GM19025 (cell line): ENCODE results near the gene HSD17B13.
"Not testable (repeated sequence)": the region's sequence is repeated elsewhere in the genome, so short reads cannot be mapped to it uniquely, and the experiment has no call there.

Experiments used
- ATAC-seq: cut with Tn5 transposase; IDR thresholded peaks from one replicate; pipeline ENCODE4 v1.9.1; 2021; ENCODE audit warnings: mild to moderate bottlenecking, low read depth, moderate library complexity; ENCODE audit not compliant: unreplicated experiment

HSD17B13 gene

DNA sequence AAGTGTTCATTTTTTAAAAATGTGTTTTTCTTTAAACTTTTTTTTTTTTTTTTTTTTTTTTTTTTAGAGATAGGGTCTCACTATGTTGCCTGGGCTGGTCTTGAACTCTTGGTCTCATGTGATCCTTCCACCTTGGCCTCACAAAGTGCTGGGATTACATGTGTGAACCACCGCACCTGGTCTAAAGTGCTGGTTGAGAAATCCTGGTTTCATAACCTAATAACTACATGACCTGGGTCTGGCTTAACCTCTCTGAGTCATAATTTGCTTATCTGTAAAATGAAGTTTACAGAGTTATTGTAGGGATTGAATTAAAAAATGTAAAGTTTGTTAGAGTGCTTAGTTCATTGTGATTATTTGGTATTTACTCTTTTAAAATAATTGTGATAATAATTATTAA is 5.2 kb downstream of the HSD17B13 start:
- no peak for ATAC-seq

DNA sequence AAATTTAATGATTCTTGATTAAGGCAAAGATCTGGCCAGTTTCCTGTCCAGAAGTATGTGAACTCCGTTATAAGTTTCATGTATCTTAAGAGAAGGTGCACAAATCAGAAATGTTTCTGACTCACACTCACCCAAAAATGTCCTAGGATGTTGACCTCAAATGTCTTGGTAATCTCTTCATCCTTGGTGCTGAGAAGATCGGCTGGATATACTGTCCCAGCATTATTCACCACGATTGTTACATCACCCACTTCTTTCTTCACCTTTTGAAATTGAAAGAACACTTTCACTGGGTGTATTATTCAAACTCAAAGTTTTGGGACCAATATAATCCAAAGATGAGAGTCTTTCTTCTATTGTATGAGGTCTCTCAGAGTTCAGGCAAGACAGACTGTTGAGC is 5.7 kb downstream of the HSD17B13 start:
- no peak for ATAC-seq

DNA sequence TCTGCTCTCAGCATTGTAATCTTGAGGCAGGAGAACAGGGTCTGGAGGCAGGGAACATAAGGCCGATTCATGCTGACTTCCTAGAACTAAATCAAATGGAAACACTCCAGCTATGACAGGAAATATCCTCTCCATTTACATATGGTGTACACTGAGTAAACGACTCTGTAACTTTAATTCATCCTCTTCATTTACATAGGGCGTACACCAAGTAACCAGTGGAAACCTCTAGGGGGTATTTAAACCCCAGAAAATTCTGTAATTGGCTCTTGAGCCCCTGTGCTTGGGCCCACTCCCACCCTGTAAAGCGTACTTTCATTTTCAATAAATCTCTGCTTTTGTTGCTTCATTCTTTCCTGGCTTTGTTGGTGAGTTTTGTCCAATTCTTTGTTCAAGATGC is 7.7 kb downstream of the HSD17B13 start:
- not testable (repeated sequence) for ATAC-seq

DNA sequence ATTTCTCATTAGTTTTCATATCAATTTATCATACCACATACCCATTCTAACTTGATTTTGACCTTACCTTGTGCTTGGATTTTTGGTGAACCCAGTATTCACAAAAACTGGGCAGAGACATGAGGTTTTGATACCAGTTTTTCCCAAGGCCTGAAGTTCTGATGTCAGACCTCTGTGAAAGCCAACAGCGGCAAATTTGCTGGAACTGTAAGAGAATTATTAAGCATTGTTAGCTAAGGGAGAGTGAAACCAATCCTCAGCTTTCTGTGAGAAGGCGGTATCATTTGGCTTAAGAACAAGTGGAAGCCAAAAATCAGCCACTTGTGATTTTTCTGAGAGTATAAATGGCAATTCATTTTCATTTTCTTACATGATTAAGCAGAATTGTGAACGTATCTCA is 8.9 kb downstream of the HSD17B13 start:
- ATAC-seq: no peak

DNA sequence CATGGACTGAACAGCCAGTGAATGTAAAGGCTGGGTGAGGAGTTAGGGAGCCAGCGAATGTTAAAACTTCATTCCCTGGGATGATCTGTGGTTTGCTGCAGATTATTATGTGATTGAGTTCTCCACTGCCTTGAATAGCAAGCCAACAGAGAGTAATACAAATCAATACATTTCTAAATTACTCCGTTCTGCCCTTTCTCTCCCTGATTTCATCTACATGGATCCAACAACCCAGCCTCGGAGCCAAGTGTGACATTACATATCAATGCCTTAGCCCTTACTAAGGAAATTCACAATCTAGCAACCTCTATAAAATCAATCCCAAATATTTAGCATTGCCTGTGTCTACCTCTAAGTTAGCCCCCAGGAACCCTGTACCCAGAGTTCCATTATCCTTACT is 11.0 kb downstream of the HSD17B13 start:
- no peak for ATAC-seq

DNA sequence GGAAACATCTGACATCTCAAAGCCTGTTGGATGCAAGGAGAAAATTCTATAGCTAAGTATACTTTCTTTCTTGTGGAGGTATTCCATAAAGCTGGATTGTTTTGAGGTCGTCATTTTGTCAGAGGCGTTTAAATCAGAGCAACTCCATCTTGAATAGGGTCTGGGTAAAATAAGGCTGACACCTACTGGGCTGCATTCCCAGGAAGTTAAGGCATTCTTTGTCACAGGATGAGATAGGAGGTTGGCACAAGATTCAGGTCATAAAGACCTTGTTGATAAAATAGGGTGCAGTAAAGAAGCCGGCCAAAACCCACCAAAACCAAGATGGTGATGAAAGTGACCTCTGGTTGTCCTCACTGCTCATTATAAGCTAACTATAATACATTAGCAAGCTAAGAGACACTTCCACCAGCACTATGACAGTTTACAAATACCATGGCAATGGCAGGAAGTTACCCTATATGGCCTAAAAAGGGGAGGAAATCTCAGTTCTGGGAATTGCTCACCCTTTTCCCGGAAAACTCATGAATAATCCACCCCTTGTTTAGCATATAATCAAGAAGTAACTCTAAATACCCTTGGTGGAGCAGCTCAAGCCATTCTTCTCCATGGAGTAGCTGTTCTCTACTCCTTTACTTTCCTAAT is 11.9 kb downstream of the HSD17B13 start:
- no peak for ATAC-seq

DNA sequence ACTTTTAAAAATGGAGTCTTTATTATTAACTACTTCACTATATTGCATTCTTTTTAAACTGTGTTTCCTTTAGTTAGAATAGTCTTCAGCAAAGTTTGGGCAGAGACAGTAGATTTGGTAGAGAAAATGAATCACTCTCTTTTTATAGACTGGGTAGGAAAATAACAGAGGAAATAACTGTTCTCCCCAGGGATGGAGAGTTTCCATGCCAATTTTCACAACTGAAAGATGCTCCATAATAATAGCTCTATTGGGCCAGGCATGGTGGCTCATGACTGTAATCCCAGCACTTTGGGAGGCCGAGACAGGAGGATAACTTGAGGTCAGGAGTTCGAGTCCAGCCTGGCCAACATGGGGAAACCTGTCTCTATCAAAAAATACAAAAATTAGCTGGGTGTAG is 13.1 kb downstream of the HSD17B13 start:
- no peak for ATAC-seq

DNA sequence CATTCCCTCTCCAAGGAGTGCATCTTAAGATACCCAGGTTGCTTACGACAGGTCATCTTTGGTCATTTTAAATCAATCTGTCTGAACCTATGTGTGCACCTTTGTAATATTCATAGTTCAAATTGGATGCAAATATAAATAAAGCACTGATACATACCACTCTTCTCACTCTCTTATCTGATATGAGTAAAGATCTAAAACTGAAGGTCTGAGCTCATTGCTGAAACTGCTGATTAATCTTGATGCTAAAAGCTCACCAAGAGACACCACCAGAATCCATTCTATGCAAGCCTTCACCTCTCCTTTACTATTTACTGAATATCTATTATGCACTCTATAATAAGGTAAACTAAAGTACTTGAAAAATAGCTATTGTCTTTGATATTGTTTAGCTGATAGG is 16.6 kb downstream of the HSD17B13 start:
- ATAC-seq: no peak

DNA sequence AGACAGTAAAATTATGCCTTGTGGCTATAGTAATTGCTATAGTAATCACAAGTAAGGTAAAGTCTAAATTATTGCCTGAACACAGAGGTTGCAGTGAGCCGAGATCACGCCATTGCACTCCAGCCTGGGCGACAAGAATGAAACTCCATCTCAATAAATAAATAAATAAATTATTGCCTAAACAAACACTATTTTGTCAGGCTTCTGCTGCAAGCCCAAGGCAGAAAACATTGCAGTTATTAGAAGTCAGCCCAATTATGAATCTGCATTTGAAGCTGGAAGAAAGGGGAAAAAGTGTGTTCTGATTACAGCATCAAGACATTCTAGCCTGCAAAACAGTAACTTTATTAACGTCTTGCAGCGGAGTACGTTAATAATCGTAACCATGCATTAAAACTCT is 17.1 kb downstream of the HSD17B13 start:
- ATAC-seq: no peak

DNA sequence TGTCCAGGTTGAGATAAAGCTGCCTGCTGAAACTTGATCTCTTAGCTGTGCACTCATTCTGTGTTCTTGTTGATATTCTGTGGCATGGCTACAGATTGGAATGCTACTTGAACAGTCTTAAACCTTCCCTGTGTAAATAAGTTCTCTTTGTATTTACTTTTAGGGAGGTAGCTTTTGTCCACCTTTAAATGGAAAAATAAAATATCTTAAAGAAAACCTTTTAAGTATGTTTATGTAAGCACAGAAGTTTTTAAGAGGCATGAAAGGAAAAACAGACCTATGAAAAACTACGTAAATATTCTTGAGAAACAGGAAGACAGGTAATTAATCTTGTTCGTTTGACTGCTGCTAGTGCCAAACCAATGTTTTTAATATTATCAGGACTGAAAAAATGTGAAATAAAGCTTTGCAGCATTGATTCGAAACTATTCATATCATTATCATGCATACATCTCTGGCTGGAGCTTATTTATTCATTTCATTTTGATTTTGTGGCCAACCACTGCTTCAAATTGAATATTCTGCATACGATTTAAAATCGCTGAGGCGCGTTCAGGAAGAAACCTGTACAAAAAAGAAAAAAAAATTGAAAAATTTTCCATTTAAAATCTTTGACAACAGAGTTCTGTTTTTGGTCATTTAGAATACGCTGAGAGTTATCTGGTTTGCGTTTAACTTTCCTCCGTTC is 17.8 kb downstream of the HSD17B13 start:
- no peak for ATAC-seq

DNA sequence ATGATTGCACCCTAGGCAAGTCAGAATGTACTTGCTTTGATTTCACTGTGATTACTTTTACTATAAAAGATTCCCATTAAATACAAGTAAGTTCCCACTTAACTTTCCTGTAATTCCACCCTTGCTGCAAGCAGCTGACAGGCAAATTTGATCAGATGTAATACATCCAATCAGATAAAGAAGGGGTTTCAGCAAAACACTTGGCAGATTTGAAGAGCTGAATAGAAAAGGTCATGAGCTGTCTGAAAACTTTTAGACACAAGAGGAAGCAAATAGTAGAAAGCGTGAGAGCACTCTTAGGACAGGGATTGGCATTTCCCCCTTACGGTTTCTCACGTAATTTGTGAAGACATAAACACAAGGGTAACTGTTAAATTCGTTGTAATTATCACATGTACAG is 22.8 kb downstream of the HSD17B13 start:
- no peak for ATAC-seq

DNA sequence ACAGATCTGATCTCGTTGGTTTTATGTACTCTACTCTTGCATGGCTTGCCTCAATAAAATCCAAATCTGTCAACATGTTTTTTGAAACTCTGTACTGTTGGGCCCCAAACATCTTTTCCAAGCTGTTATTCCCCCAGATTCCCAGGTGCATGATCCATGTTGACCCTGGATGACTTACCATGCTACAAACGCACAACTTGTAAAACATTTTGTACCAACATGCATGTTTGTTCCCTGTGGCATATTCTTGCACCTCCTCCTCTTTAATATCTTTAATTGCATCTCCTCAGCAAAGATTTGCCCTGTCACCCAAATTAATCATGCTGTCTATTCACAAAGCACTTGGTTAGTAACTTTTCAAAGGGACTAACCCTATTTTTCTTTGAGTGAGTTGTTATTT is 24.3 kb downstream of the HSD17B13 start:
- ATAC-seq: no peak

DNA sequence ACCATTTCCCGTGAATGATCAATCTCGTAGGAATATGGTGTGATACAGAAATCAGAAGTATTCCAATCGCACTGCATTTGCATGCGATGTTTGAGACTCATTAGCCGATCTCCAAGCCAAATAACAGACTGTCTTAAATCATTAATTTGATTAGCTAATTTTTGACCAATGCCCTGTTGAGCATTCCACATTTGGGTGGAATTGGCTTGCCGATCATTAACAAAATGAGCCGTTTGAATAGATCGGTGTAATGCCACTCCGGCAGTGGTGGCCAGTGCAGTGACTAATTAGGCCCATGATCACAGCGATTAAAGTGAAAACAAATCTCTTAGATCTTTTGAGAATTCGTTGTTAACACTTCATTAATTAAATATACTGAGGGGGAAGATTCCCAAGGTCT is 27.8 kb downstream of the HSD17B13 start:
- ATAC-seq: not testable (repeated sequence)

DNA sequence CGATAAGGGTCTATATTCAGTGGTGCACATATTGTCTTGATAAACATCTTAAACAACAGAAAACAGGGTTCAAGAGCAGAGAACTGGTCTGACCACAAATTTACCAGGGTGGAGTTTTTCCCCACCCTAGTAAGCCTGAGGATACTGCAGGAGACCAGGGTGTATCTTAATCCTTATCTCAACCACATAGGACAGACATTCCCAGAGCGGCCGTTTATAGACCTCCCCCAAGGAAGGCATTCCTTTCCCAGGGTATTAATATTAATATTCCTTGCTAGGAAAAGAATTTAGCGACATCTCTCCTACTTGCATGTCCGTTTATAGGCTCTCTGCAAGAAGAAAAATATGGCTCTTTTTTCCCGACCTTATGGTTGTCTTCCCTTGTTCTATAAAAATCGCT is 28.8 kb downstream of the HSD17B13 start:
- ATAC-seq: not testable (repeated sequence)

DNA sequence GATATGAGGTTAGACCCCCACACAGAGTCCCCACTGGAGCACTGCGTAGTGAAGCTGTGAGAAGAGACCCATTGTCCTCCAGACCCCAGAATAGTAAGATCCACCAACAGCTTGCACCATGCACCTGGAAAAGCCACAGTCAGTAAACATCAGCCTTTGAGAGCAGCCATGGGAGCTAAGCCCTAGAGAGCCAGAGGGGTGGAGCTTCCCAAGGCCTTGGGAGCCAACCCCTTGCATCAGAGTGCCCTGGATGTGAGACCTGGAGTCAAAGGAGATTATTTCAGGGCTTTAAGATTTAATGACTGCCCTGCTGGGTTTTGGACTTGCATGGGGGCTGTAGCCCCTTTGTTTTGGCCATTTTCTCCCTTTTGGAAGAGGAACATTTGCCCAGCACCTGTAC is 35.7 kb downstream of the HSD17B13 start:
- ATAC-seq: no peak

DNA sequence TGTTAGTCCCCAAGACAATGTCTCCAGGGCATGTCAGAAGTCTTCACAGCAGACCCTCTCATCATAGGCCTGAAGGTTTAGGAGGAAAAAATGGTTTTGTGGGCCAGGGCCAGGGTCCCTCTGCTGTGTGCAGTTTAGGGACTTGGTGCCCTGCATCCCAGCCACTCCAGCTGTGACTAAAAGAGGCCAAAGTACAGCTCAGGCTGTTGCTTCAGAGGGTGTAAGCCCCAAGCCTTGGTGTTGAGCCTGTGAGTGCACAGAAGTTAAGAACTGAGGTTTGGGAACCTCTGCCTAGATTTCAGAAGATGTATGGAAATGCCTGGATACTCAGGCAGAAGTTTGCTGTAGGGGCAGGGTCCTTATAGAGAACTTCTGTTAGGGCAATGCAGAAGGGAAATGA is 38.4 kb downstream of the HSD17B13 start:
- ATAC-seq: not testable (repeated sequence)

DNA sequence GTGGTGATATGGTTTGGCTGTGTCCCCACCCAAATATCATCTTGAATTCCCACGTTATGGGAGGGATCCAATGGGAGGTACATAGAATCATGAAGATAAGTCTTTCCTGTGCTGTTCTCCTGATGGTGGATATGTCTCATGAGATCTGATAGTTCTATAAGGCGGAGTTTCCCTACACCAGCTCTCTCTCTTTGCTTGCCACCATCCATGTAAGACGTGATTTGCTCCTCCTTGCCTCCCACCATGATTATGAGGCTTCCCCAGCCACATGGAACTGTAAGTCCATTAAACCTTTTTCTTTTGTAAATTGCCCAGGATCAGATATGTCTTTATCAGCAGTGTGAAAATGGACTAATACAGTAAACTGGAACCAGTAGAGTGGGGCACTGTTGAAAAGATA is 39.5 kb downstream of the HSD17B13 start:
- no peak for ATAC-seq

DNA sequence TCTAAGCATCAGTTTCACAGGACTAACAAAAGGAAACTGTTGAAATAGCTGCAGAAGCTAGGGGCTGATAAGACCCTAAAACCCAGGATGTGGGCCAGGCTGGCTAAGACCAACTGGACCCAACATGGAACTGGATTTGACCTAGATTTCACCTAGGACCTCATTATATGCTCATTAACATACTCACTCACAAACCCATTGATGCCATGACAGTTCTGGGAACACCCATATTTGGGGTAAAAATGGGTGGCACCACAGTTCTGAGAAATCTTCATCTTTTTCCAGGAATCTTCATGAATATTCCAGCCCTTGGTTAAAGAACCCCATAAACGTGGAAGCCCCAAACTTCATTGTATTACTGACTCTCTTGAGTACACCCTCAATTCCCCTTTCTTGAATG is 41.1 kb downstream of the HSD17B13 start:
- ATAC-seq: no peak

DNA sequence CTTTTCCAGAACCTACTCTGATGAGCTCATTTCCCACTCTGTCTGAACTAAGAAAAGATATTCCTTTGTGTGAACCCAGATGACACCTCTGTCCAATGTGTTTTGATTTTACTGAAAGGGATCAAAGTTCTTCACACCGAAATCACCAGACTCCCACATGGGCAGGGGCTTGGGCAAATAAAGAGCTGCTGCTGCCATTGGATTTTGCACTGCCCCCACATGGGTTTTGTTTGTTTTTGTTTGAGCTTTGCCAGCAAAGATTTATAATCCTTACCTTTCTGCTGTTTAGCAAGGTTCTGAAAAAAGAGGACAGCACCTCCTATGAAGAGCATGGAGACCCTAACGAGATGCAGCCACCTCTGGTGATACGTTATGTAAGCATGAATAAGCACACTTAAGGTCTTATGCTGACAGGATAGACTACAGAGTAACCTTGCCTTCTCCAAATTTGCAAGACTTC is 44.3 kb downstream of the HSD17B13 start:
- ATAC-seq: no peak

DNA sequence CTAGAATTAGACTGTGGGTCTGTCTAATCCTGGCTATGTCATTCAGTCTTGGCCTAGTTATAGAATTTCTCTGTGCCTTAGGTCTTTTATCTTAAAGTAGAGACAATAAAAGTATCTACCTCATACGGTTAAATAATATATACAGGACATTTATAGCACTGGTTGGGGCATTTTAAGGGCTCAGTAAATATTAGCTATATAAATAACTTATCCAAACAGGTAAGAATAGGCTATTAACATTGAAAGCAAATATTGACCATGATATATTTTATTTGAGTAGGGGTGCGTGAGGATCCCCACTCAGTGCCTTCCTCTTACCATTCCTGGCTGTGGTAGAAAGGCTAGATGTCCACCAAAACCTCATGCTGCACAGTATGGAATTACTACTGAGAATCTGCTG is 47.4 kb downstream of the HSD17B13 start:
- ATAC-seq: no peak

DNA sequence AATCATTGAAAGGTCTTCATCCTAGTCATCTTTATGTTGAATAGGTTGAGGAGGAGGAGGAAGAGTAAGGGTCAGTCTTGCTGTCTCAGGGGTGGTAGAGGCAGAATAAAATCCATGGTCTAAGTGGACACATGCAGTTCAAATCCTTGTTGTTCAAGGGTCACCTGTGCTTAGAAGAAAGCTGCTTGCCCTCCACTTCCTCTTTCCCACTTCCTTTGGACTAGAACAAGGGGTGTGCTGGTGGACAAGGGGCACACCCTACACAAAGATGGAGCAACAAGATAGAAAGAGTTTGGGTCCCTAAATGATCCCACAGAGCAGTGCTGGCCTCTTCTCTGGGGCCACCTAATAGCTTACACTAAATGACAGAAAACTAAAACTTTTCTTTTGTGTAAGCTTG is 47.9 kb downstream of the HSD17B13 start:
- no peak for ATAC-seq

DNA sequence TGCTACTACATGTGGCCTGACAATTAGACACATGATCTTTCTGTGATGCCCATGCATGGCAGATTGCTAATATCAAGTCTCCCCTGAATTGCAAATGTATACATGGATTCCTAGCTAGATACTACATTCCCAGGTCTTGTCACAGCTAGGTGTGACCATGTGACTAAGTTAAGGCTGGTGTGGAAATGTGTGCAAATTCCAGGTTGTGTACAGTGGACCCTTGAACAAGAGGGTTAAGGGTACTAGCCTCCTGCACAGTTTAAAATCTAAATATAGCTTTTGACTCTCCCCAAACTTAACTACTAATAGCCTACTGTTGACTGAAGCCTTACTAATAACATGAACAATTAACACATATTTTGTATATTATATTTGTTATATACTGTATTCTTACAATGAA is 48.4 kb downstream of the HSD17B13 start:
- no peak for ATAC-seq
